ENCODE data around the gene FLAD1. TPM values are rescaled to one million over a fixed set of nuclear protein-coding genes. Genes with fewer than 3 reads are reported as not detected.

The FLAD1 gene
- total and polyA plus RNA-seq, 7 donors = 17.5 to 36.5 (median 22.8) TPM

GRCh38 chr1:155007251-155007828, 24.2 kb downstream of the FLAD1 start:
- peaks cover 0 to 82% (median 75%) of the 10 kb centered on the region in 4 donors for H3K4me1 ChIP-seq
- TF ChIP-seq EP300 (IDR thresholded peaks at IDR 0.05) = no peak
- TF ChIP-seq, protein P1, sequence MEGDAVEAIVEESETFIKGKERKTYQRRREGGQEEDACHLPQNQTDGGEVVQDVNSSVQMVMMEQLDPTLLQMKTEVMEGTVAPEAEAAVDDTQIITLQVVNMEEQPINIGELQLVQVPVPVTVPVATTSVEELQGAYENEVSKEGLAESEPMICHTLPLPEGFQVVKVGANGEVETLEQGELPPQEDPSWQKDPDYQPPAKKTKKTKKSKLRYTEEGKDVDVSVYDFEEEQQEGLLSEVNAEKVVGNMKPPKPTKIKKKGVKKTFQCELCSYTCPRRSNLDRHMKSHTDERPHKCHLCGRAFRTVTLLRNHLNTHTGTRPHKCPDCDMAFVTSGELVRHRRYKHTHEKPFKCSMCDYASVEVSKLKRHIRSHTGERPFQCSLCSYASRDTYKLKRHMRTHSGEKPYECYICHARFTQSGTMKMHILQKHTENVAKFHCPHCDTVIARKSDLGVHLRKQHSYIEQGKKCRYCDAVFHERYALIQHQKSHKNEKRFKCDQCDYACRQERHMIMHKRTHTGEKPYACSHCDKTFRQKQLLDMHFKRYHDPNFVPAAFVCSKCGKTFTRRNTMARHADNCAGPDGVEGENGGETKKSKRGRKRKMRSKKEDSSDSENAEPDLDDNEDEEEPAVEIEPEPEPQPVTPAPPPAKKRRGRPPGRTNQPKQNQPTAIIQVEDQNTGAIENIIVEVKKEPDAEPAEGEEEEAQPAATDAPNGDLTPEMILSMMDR (IDR thresholded peaks at IDR 0.05) = no peak
- peak in 1 of 2 donors; percentile 32 for TF ChIP-seq POLR2A (IDR thresholded peaks at IDR 0.05)
- peak in 2 of 4 donors; percentile 5 to 31 for TF ChIP-seq POLR2AphosphoS5 (IDR thresholded peaks at IDR 0.05)
- H3K36me3 ChIP-seq = no peaks in the 10 kb centered on the region
- H3K4me3 ChIP-seq = peak overlapping the region in 2 of 4 donors; percentile 25 to 32
- H3K27me3 ChIP-seq = no peaks in the 10 kb centered on the region
- no peaks in the 10 kb centered on the region for H3K9me3 ChIP-seq
- intact Hi-C loops (cut with DNase I) = no loop called here
- DNase-seq = no peak
- whole genome bisulfite sequencing, 2 donors = 13 to 59% methylated on average over 6 of the region's 6 CpGs
- peak overlapping the region; percentile 96 to 99 (median 98) for H3K27ac ChIP-seq

- no peaks in the 10 kb centered on the region for H3K27me3 ChIP-seq
- H3K4me1 ChIP-seq = peaks cover 0 to 92% (median 78%) of the 10 kb centered on the region in 4 donors
- WGBS, 2 donors = 14 to 56% methylated on average over 16 of the region's 16 CpGs
- intact Hi-C loops (cut with DNase I) = no loop called here
- H3K36me3 ChIP-seq = no peaks in the 10 kb centered on the region
- DNase-seq = no peak
- H3K4me3 ChIP-seq = peak overlapping the region in 3 of 4 donors; percentile 15 to 32 (median 25)
- H3K9me3 ChIP-seq = no peaks in the 10 kb centered on the region
- peak overlapping the region; percentile 96 to 99 (median 98) for H3K27ac ChIP-seq
- TF ChIP-seq, protein P1 (IDR thresholded peaks at IDR 0.05) = no peak
- TF ChIP-seq POLR2A (IDR thresholded peaks at IDR 0.05) = peak in 1 of 2 donors; percentile 25
These were observed 25.1 kb downstream of the FLAD1 start for GRCh38 chr1:155008015-155008941.

GRCh38 chr1:155009221-155009711, 26.1 kb downstream of the FLAD1 start:
- H3K4me1 ChIP-seq = peaks cover 0 to 93% (median 76%) of the 10 kb centered on the region in 4 donors
- no peak for TF ChIP-seq POLR2AphosphoS5 (IDR thresholded peaks at IDR 0.05)
- TF ChIP-seq, protein P1 (IDR thresholded peaks at IDR 0.05) = no peak
- H3K27me3 ChIP-seq = no peaks in the 10 kb centered on the region
- H3K9me3 ChIP-seq = no peaks in the 10 kb centered on the region
- 75 to 77% methylated on average over 12 of the region's 12 CpGs for WGBS, 2 donors
- H3K27ac ChIP-seq = peak overlapping the region; percentile 96 to 99 (median 98)
- peaks cover 0 to 4% (median 0%) of the 10 kb centered on the region in 4 donors for H3K36me3 ChIP-seq
- intact Hi-C loops (cut with DNase I) = no loop called here
- no peak for DNase-seq
- H3K4me3 ChIP-seq = peak overlapping the region in 2 of 4 donors; percentile 15 to 25

DNA sequence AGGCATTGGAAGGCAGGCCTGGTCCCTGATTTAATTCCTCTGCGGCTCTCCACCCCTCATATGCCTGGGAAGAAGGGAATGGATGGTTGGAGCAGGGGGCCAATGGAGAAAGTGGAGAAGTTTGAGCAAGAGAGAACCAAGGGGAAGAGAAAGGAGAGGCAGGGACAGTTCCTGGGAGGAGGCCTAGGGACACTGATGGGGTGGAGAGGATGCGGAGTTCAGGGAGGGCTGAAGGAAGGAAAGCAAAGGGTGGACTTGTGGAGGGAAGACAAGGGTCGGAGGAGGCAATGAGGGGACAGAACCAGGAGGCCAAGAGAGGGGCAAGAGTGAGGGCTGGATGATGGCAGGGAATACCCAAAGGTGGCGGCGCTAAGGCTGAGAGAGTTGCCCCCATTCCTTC, 26.6 kb downstream of the FLAD1 start:
- H3K9me3 ChIP-seq = no peaks in the 10 kb centered on the region
- H3K27me3 ChIP-seq = no peaks in the 10 kb centered on the region
- TF ChIP-seq EP300 (IDR thresholded peaks at IDR 0.05) (no peak), POLR2A (IDR thresholded peaks at IDR 0.05) (no peak), POLR2AphosphoS5 (IDR thresholded peaks at IDR 0.05) (no peak)
- TF ChIP-seq, protein P1 (IDR thresholded peaks at IDR 0.05) = no peak
- peaks cover 0 to 9% (median 3%) of the 10 kb centered on the region in 4 donors for H3K36me3 ChIP-seq
- 84 to 90% methylated on average over 5 of the region's 5 CpGs for WGBS, 2 donors
- no peak overlapping the region for H3K4me3 ChIP-seq
- peaks cover 0 to 88% (median 71%) of the 10 kb centered on the region in 4 donors for H3K4me1 ChIP-seq
- peak overlapping the region; percentile 29 to 98 (median 97) for H3K27ac ChIP-seq
- DNase-seq = no peak
- intact Hi-C loops (cut with DNase I) = no loop called here
